Tibial artery (tissue), 4 donors: ENCODE data around the gene GTPBP4.

Experiments used
- DNase-seq, 2 donors: peaks; one replicate each; pipeline ENCODE4 v3.0.0-alpha.2; 2019
- H3K27ac ChIP-seq, 2 donors: fragments of 200-600 bp; sonication (generic) in 1 of 2; 1 replicate in 1 of 2; 2 replicates in 1 of 2; pipeline ENCODE4 v1.5.1; 2018 to 2019; ENCODE audit warnings: mild to moderate bottlenecking in 1 of 2
- H3K27me3 ChIP-seq, 2 donors: fragments of 200-600 bp; sonication (generic) in 1 of 2; one replicate each; pipeline versions ENCODE4 v1.5.1 to v1.6.0; 2016 to 2019
- H3K36me3 ChIP-seq, 3 donors: fragments of 200-600 bp; sonication (generic) in 2 of 3; one replicate each; pipeline ENCODE4 v1.5.1; 2016 to 2019; ENCODE audit warnings: mild to moderate bottlenecking in 2 of 3
- H3K4me1 ChIP-seq, 4 donors: fragments of 200-600 bp; sonication (generic) in 2 of 4; 1 replicate in 3 of 4; 2 replicates in 1 of 4; pipeline ENCODE4 v1.5.1; 2016 to 2019
- H3K4me3 ChIP-seq, 2 donors: fragments of 200-600 bp; sonication (generic) in 1 of 2; 1 replicate in 1 of 2; 2 replicates in 1 of 2; pipeline ENCODE4 v1.5.1; 2018 to 2019; ENCODE audit warnings: mild to moderate bottlenecking in 2 of 2
- H3K9me3 ChIP-seq, 3 donors: fragments of 200-600 bp; sonication (generic) in 1 of 3; one replicate each; pipeline ENCODE4 v1.5.1; 2016 to 2019
- CTCF ChIP-seq, 2 experiments: fragments of 200-600 bp in 1 of 2; fragments of 450-650 bp in 1 of 2; IDR thresholded peaks; one replicate each; pipeline ENCODE4 v1.5.1; 2017 to 2019; ENCODE audit warnings: antibody characterized with exemption in 2 of 2, mild to moderate bottlenecking in 1 of 2, moderate library complexity in 1 of 2
- intact Hi-C: fragments of 100-400 bp; cut with DNase I; formaldehyde crosslinking; loops from one replicate; pipeline ENCODE4 v1.15.0; 2023; ENCODE audit warnings: low total_unique reads

The GTPBP4 gene

DNA sequence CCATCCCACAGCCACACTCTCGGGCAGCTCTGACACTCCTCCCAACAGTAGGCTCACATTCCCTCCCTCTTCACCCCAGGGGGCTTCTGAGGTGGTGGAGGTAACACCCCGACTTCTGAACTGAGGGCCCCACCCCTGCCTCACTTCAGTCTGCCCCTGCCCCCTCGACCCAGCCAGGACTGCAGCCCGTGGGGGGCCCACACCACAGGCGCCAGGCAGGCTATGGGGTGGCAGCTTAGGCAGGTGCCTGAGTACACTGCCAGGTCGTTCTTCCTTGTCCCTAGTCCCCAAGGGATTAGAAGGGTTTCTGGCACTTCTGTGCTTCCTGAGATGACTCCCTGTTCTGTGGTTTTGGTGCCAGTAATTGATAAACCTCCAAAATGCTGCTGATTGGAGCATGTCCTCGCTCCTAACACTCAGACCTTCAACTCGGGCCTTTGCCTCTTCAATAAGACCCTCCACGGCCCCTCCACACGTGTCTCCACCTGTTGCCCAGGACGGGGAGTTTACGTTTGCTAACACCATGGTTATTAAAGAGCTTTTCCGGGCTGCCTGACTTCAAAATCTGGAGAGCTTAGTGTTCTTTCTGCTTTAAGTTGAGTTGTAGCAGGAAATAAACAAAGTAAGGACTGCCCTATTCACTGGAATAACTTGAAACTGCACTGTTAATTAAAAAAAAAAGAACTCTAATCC lies 33.0 kb upstream of the GTPBP4 start:
- Histone ChIP-seq H3K36me3 (no peaks in the 10 kb centered on the region), H3K4me3 (no peak overlapping the region), H3K9me3 (no peaks in the 10 kb centered on the region), H3K27ac (no peak overlapping the region), H3K4me1 (no peaks in the 10 kb centered on the region), H3K27me3 (peaks cover 0 to 25% of the 10 kb centered on the region in 2 donors)
- no peak for TF ChIP-seq CTCF (IDR thresholded peaks at IDR 0.05)
- no peak for DNase-seq
- intact Hi-C loops, result no loop called here

DNA sequence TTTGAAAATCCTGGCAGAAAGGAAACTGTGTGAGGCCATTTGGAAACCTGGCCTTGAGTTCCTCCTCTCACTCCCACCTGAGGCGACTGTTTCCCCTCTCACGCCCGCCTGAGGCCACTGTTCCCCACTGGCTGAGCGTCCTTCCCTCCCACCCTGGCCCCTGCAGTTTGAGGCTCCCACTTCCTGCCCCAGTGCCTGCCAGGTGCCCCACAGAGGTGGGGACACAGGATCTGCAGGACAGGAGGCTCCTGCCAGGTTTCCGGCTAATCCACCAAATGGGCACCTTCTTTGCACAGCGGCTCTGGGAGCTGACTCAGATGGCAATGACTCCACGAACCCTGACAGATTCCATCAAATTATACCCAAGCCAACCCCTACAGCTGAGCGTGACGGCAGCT lies 32.4 kb upstream of the GTPBP4 start:
- Histone ChIP-seq H3K4me1 (no peaks in the 10 kb centered on the region), H3K27me3 (peaks cover 0 to 27% of the 10 kb centered on the region in 2 donors), H3K4me3 (no peak overlapping the region), H3K9me3 (no peaks in the 10 kb centered on the region), H3K27ac (no peak overlapping the region), H3K36me3 (no peaks in the 10 kb centered on the region)
- no peak for TF ChIP-seq CTCF (IDR thresholded peaks at IDR 0.05)
- intact Hi-C loops, result no loop called here
- no peak for DNase-seq

DNA sequence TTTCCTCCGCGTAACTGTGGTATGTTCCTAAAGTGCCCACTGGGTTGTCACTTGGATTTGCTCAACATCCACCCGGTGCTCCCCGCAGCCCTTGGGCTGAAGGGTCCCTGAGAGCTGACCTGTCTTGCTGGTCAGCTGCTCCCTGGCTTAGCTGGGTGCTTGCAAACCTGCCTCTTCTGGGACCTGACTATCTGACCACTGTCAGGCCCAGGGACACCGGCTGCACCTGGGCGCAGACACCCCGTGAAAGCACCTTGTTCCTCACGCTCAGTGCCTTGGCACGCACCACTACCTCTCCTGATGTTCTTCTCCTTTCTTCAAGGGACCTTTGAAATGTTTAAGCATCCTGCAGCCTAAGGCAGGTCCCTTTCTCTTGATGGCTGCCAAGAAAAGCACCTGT lies 30.1 kb upstream of the GTPBP4 start:
- no peak for TF ChIP-seq CTCF (IDR thresholded peaks at IDR 0.05)
- Histone ChIP-seq H3K4me1 (no peaks in the 10 kb centered on the region), H3K4me3 (no peak overlapping the region), H3K36me3 (no peaks in the 10 kb centered on the region), H3K9me3 (no peaks in the 10 kb centered on the region), H3K27ac (no peak overlapping the region), H3K27me3 (peaks cover 0 to 19% of the 10 kb centered on the region in 2 donors)
- intact Hi-C loops, result no loop called here
- no peak for DNase-seq

- Histone ChIP-seq H3K36me3 (no peaks in the 10 kb centered on the region), H3K27ac (no peak overlapping the region), H3K4me3 (no peak overlapping the region), H3K9me3 (no peaks in the 10 kb centered on the region), H3K4me1 (no peaks in the 10 kb centered on the region), H3K27me3 (peaks cover 0 to 17% of the 10 kb centered on the region in 2 donors)
- no peak for DNase-seq
- no peak for TF ChIP-seq CTCF (IDR thresholded peaks at IDR 0.05)
- intact Hi-C loops, result no loop called here
Observed at GRCh38 chr10:958856-959255, 29.4 kb upstream of the GTPBP4 start.

DNA sequence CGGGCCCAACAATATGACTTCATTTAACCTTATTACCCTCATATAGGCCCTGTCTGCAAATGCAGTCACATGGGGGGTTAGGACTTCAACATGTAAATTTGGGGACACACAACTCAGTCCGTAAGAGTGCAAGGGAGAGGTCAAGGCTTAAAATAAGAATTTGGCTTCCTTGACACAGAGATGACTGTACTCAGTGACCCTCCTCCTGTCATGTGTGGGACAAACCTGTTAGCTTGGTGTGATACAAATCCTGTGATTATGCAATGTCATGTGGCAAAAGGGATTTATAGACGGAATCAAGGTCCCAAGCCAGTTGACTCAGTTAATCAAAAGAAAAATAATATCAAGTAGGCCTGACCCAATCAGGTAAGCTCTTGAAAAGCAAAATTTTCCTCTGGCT lies 25.9 kb upstream of the GTPBP4 start:
- Histone ChIP-seq H3K27ac (no peak overlapping the region), H3K4me3 (no peak overlapping the region), H3K4me1 (no peaks in the 10 kb centered on the region), H3K9me3 (no peaks in the 10 kb centered on the region), H3K27me3 (peaks cover 0 to 15% of the 10 kb centered on the region in 2 donors), H3K36me3 (no peaks in the 10 kb centered on the region)
- no peak for TF ChIP-seq CTCF (IDR thresholded peaks at IDR 0.05)
- DNase-seq, result no peak
- intact Hi-C loops, result loop anchor here (5.0 kb wide), 1 partner anchor 355 kb away; no protein-coding TSS in a partner anchor
